Fibroblast of the aortic adventitia (primary cell): ENCODE measurements around the gene FRMD3. TPM values are rescaled to one million over a fixed set of nuclear protein-coding genes. Genes with fewer than 3 reads are reported as not detected.

ENCODE experiments used
- DNase-seq: peaks from one replicate; pipeline ENCODE4 v3.0.0-alpha.2; 2010; ENCODE audit warnings: low read depth
- H3K4me3 ChIP-seq: 2 replicates; pipeline ENCODE4 v1.5.1; 2011; ENCODE audit warnings: low read depth, mild to moderate bottlenecking, control low read depth, low read length, moderate library complexity
- CTCF ChIP-seq: IDR thresholded peaks from 2 replicates; pipeline ENCODE4 v1.5.1; 2011; ENCODE audit warnings: mild to moderate bottlenecking, low read length, control low read depth, inconsistent platforms; ENCODE audit not compliant: insufficient read depth
- total RNA-seq: library from RNA; depleted of rRNA; stranded (reverse); fragments of >200 nt; gene quantifications from 2 replicates; pipeline ENCODE4 v1.2.3, GENCODE V29; 2012; ENCODE audit warnings: low replicate concordance

The FRMD3 gene
- total RNA-seq, 1 donor = 4.8 TPM

GRCh38 chr9:83401328-83401900 is 136.8 kb downstream of the FRMD3 start:
- no peak for TF ChIP-seq CTCF
- no peak for DNase-seq
- no peak overlapping the region for H3K4me3 ChIP-seq

- no peak for TF ChIP-seq CTCF
- H3K4me3 ChIP-seq = no peak overlapping the region
- no peak for DNase-seq
Observed at GRCh38 chr9:83396813-83397212, 141.4 kb downstream of the FRMD3 start.

DNA sequence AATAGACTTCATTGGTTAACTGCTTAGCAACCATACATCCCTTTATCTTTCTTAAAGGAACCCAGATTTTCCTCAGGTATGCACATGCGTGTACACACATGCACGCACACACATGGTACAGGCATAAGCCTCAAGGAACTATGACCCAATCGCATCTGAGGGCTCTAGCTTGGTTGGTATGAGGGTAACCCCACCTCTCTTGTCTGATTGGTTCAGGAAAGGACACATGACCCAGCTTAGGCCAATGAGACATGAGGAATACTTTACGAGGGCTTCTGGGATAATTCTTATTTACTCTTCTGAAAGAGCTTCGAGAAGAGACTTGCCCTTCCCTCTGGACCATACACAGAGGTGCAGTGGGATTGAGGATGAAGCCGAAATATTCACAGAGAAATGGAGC is 141.9 kb downstream of the FRMD3 start:
- H3K4me3 ChIP-seq = no peak overlapping the region
- TF ChIP-seq CTCF = no peak
- no peak for DNase-seq

GRCh38 chr9:83392228-83392627 is 146.0 kb downstream of the FRMD3 start:
- DNase-seq = no peak
- no peak for TF ChIP-seq CTCF
- no peak overlapping the region for H3K4me3 ChIP-seq

DNA sequence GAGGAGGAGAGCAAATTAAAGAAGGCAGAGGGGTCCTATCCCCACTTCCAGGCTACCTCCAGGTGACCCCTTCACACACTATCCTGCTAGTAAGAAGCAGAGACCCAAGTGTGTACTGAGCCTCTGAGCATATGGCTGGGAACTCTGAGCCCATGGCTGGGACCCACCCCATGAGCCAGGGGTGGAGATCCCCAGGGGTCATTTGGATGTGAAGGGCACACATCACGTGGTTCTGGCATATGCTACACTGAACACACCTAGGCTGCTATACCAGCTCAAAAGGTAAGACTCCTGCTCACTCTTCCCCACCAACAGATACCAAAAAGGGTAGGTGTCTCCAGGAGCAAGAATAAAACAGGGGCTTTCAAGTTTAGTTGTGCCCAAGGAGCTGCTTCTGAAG is 149.9 kb downstream of the FRMD3 start:
- no peak for DNase-seq
- no peak for TF ChIP-seq CTCF
- no peak overlapping the region for H3K4me3 ChIP-seq

- no peak overlapping the region for H3K4me3 ChIP-seq
- no peak for TF ChIP-seq CTCF
- DNase-seq = no peak
Observed at GRCh38 chr9:83387401-83388185, 150.6 kb downstream of the FRMD3 start.
